T-helper 17 cell (primary cell): ENCODE measurements around the gene ZNF593OS. TPM values are rescaled to one million over a fixed set of nuclear protein-coding genes. Genes with fewer than 3 reads are reported as not detected.

Experiments used
- ATAC-seq: fragments of 150-1000 bp; cut with Tn5 transposase; 2 replicates; pipeline ENCODE4 v1.10.0; 2021; ENCODE audit warnings: mild to moderate bottlenecking, moderate library complexity
- DNase-seq, 3 donors: peaks; one replicate each; pipeline versions ENCODE4 v3.0.0 to v3.0.0-alpha.2; 2020 to 2021
- H3K9me3 ChIP-seq: one replicate; pipeline ENCODE4 v1.7.0; 2013; ENCODE audit warnings: low read length, mild to moderate bottlenecking; ENCODE audit not compliant: control insufficient read depth, poor library complexity, severe bottlenecking
- H3K27ac Mint-ChIP-seq: one replicate; pipeline ENCODE4 v1.8.0; 2022; ENCODE audit warnings: mild to moderate bottlenecking, moderate library complexity, mixed read lengths
- H3K27me3 Mint-ChIP-seq: one replicate; pipeline ENCODE4 v1.8.0; 2022; ENCODE audit warnings: mixed read lengths
- H3K36me3 Mint-ChIP-seq: one replicate; pipeline ENCODE4 v1.8.0; 2022; ENCODE audit warnings: low read depth, mixed read lengths
- H3K4me1 Mint-ChIP-seq: one replicate; pipeline ENCODE4 v1.8.0; 2022; ENCODE audit warnings: mild to moderate bottlenecking, mixed read lengths
- H3K4me3 Mint-ChIP-seq: one replicate; pipeline ENCODE4 v1.8.0; 2022; ENCODE audit warnings: mild to moderate bottlenecking, moderate library complexity, mixed read lengths
- total RNA-seq, 4 donors: library from RNA in 2 of 4; stranded (reverse) in 2 of 4; gene quantifications; one replicate each; pipeline ENCODE4 v1.2.3 and lab custom pipeline; 2022 to 2026

The ZNF593OS gene
- total RNA-seq, 2 donors from 2014 or later = not detected

DNA sequence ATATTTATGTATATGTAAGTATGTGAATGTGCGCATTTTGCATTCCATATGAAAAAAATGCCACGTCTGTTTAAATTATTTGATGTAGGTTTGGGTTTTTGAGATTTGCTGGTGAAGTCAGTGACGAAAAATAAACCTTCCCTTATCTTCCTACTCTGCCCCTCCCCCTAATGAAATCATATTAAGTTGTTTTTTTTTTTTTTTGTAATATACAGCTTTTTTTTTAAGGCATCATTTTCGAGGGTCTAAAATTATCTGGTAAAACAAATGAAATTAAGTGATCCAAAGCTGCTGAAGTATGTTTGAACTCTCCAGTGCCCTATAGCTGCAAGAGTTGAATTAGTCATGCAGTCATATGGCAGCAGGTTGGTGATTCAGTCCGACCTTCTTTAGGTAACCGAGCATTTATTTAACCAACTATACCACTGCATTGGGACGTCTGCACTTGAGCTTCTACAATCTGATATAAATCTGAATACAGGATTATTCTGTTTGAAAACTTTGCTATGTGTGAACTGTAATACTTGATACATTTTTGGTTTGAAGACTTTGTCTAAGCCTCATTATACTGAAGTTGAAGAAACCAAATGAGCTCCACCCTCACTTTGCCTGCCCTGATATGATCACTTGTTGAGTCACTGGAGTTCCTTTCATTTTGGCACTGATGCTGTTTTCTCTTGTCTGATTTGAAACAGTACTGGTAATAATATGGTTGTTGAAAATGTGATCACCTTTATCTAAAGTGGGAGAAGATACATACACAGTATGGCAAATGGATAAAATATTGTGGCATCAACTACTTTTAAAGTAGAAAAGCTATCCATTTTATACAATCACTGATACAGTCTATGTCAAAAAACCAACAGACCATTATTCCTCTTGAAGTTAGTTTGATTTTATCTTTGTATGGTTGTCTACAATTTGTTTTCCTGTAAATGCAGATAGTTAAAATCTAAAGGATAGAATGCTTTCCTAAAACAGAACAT lies 48.4 kb downstream of the ZNF593OS start:
- ATAC-seq (no peak), DNase-seq (no peak)
- no peaks in the 10 kb centered on the region for H3K27me3 Mint-ChIP-seq
- H3K4me1 Mint-ChIP-seq = peaks cover 33% of the 10 kb centered on the region
- H3K9me3 ChIP-seq = no peaks in the 10 kb centered on the region
- H3K4me3 Mint-ChIP-seq = peak overlapping the region; percentile 58
- peaks cover 3% of the 10 kb centered on the region for H3K36me3 Mint-ChIP-seq
- H3K27ac Mint-ChIP-seq = peak overlapping the region; percentile 77

DNA sequence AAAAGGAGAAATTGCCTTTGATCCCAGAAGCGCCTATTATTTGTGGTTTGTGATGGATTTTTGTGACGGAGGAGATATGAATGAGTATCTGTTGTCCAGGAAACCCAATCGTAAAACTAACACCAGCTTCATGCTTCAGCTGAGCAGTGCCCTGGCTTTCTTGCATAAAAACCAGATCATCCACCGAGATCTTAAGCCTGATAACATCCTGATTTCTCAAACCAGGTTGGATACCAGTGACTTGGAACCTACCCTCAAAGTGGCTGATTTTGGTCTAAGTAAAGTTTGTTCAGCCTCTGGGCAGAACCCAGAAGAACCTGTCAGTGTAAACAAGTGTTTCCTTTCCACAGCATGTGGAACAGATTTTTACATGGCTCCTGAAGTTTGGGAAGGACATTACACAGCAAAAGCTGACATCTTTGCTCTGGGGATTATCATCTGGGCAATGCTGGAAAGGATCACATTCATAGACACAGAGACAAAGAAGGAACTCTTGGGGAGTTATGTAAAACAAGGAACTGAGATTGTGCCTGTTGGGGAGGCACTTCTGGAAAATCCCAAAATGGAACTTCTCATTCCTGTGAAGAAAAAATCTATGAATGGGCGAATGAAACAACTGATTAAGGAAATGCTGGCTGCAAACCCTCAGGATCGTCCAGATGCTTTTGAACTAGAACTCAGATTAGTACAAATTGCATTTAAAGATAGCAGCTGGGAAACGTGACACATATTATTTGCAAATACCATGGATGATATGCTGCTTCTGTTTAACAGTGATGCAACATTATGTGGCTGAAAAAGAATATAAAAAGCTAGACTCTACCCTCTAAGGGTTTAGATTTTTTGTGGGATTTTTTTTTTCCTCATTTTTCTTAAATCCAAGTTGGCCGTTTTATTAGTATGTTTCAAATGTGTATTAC lies 49.5 kb downstream of the ZNF593OS start:
- no peak overlapping the region for H3K27ac Mint-ChIP-seq
- no peaks in the 10 kb centered on the region for H3K27me3 Mint-ChIP-seq
- H3K4me1 Mint-ChIP-seq = peaks cover 22% of the 10 kb centered on the region
- no peak overlapping the region for H3K4me3 Mint-ChIP-seq
- DNase-seq (no peak), ATAC-seq (no peak)
- peaks cover 3% of the 10 kb centered on the region for H3K36me3 Mint-ChIP-seq
- no peaks in the 10 kb centered on the region for H3K9me3 ChIP-seq

DNA sequence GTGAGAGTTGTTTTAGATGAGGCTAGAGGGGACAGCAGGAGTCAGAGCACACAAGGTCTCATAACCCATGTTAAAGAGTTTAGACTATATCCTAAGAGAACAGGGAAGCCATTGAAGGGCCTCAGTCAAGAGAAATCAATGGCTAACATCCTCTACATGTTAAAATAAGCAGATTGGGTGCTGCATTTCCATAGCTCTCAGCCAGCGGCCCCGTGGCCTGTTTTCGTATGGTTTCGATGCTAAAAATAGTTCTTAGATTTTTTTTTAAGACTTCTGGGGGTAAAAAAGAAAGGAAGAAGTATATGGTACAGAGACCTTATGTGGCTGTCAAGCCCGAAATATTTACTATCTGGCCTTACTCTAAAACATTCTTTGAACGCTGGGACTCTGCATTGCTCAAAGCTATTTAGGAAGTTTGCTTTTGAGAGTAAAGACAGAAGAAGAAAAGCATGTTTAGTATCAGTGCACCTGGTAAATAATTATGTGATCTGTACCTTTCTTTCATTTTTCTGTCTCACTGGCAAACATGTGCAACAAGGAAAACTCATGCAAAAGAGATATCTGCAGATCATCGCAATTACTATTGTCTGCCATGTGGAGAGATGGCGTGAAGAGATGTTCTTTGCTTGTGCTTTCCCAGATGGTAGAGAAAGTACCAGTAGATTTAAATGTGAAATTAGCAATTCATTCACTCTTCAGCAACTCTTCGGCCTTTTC lies 51.6 kb downstream of the ZNF593OS start:
- H3K9me3 ChIP-seq = no peaks in the 10 kb centered on the region
- ATAC-seq = no peak
- H3K27me3 Mint-ChIP-seq = no peaks in the 10 kb centered on the region
- H3K36me3 Mint-ChIP-seq = peaks cover 3% of the 10 kb centered on the region
- peaks cover 15% of the 10 kb centered on the region for H3K4me1 Mint-ChIP-seq
- DNase-seq = no peak
- no peak overlapping the region for H3K4me3 Mint-ChIP-seq
- H3K27ac Mint-ChIP-seq = peak overlapping the region; percentile 75

Other genes with a start within 250 kb of the ZNF593OS start
- 1 to 10 TPM; 4.9 to 6.9 TPM for gene PAFAH2, start 173.8 kb downstream of the ZNF593OS start, total RNA-seq
- not detected for gene EXTL1, start 150.1 kb downstream of the ZNF593OS start, total RNA-seq
- gene SLC30A2, start 125.7 kb downstream of the ZNF593OS start, total RNA-seq = not detected
- not detected for gene TRIM63, start 104.2 kb downstream of the ZNF593OS start, total RNA-seq
- 1 to 10 TPM; 6.8 to 7.6 TPM for gene PDIK1L, start 60.0 kb downstream of the ZNF593OS start, total RNA-seq
- gene FAM110D, start 12.8 kb downstream of the ZNF593OS start, total RNA-seq = not detected
- not detected for gene C1orf232, start 2.9 kb downstream of the ZNF593OS start, total RNA-seq
- 10 to 100 TPM; 15.6 to 15.9 TPM for gene ZNF593, start 1.9 kb downstream of the ZNF593OS start, total RNA-seq
- gene CNKSR1, start 5.7 kb upstream of the ZNF593OS start, total RNA-seq = 1 to 10 TPM; 3.8 to 5.4 TPM
- not detected for gene CATSPER4, start 18.8 kb upstream of the ZNF593OS start, total RNA-seq
- 10 to 100 TPM; 12.5 to 14.3 TPM for gene CEP85, start 62.4 kb upstream of the ZNF593OS start, total RNA-seq
- gene SH3BGRL3, start 108.3 kb upstream of the ZNF593OS start, total RNA-seq = 100 to 1,000 TPM; 361 to 435 TPM
- gene UBXN11, start 134.8 kb upstream of the ZNF593OS start, total RNA-seq = 10 to 100 TPM; 44.6 to 45.1 TPM
- gene CD52, start 146.1 kb upstream of the ZNF593OS start, total RNA-seq = 1,000 to 10,000 TPM; 1,152 to 1,411 TPM
- gene CRYBG2, start 182.3 kb upstream of the ZNF593OS start, total RNA-seq = 1 to 10 TPM; 1.2 to 2.9 TPM
- not detected for gene ZNF683, start 200.9 kb upstream of the ZNF593OS start, total RNA-seq
- not detected for gene LIN28A, start 239.0 kb upstream of the ZNF593OS start, total RNA-seq